Measurements from ENCODE around the gene GAA. TPM values are rescaled to one million over a fixed set of nuclear protein-coding genes. Genes with fewer than 3 reads are reported as not detected.
A peak's percentile ranks its signal among the peaks of the same experiment; 100 is the strongest.

GAA gene
- total RNA-seq, 1 experiment from 2014 or later: 30.3 TPM

- Histone ChIP-seq H3K4ac (ENCODE audit: low read depth, low read length) (no peak overlapping the region), H3K23ac (ENCODE audit: insufficient read length, low read depth, low read length) (no peak overlapping the region), H2AK5ac (ENCODE audit: insufficient read length, low read length) (no peak overlapping the region), H2BK12ac (ENCODE audit: insufficient read length, low read depth, low read length) (no peak overlapping the region), H3K9me3 (ENCODE audit: control insufficient read depth, low read depth, low read length) (no peaks in the 10 kb centered on the region), H2BK120ac (ENCODE audit: low read depth, low read length, poor library complexity, severe bottlenecking) (no peak overlapping the region), H2BK5ac (ENCODE audit: insufficient read length, low read length) (no peak overlapping the region), H4K5ac (ENCODE audit: insufficient read length, low read depth, low read length) (no peak overlapping the region), H2BK20ac (ENCODE audit: low read depth, low read length, poor library complexity, severe bottlenecking) (no peak overlapping the region), H3K79me1 (ENCODE audit: insufficient read depth, low read depth, low read length, poor library complexity, severe bottlenecking) (no peaks in the 10 kb centered on the region), H3K9ac (ENCODE audit: extremely low read depth, insufficient read length, low read length) (no peak overlapping the region), H3K79me2 (ENCODE audit: insufficient read depth, low read length) (no peaks in the 10 kb centered on the region), H3T11ph (ENCODE audit: low read length) (no peak overlapping the region), H3K23me2 (ENCODE audit: insufficient read length, low read depth, low read length, poor library complexity, severe bottlenecking) (no peaks in the 10 kb centered on the region), H3K27ac (ENCODE audit: insufficient read length, low read depth, low read length) (no peak overlapping the region), H3K18ac (ENCODE audit: insufficient read length, low read depth, low read length) (no peak overlapping the region), H3K27me3 (ENCODE audit: insufficient read depth, low read length) (no peaks in the 10 kb centered on the region), H3K14ac (ENCODE audit: insufficient read depth, low read length) (no peak overlapping the region), H2AFZ (ENCODE audit: low read length) (no peak overlapping the region), H4K8ac (replicated peaks; ENCODE audit: insufficient read length, low read depth, low read length) (no peak overlapping the region), H3K4me2 (ENCODE audit: insufficient read depth, insufficient read length, low read length) (no peak overlapping the region), H4K20me1 (ENCODE audit: control insufficient read depth, insufficient read depth, insufficient read length) (no peaks in the 10 kb centered on the region), H2BK15ac (ENCODE audit: low read depth, low read length) (no peak overlapping the region), H4K91ac (ENCODE audit: insufficient read length, low read depth, low read length) (no peak overlapping the region), H3K4me1 (ENCODE audit: insufficient read depth, low read length) (no peaks in the 10 kb centered on the region), H3K56ac (ENCODE audit: insufficient read length, low read depth, low read length) (no peak overlapping the region)
- 0 out of 7 replicates have a peak, but pooled peaks cover 0 to 3% (median 0%) of the 10 kb centered on the region in 3 experiments for H3K36me3 Mint-ChIP-seq (ENCODE audit: insufficient read depth in 1 of 3, low read depth in 3 of 3)
- peaks cover 9 to 13% of the 10 kb centered on the region in 2 experiments for H3K4me1 Mint-ChIP-seq
- H3K9me3 Mint-ChIP-seq: peaks cover 0 to 4% of the 10 kb centered on the region in 2 experiments; a peak in 1 of 5 replicates
- no CpG with 5 or more reads among the region's 6 CpGs for WGBS (ENCODE audit: extremely low coverage, insufficient read length, low lambda C conversion rate)
- no peak overlapping the region for H3K4me3 Mint-ChIP-seq
- H3K27ac Mint-ChIP-seq: peak overlapping the region in 2 of 3 experiments; percentile 5 to 38; a peak in 2 of 7 replicates
- no peak for DNase-seq
- TF ChIP-seq CTCF (conservative IDR thresholded peaks at IDR 0.05): no peak
- H3K27me3 Mint-ChIP-seq (ENCODE audit: low read depth): peaks cover 3% of the 10 kb centered on the region
These were observed 21.3 kb upstream of the GAA start for GRCh38 chr17:80080081-80080480.

Measured in H9 (cell line).